ENCODE results near the gene PBX3. TPM values are rescaled to one million over a fixed set of nuclear protein-coding genes. Genes with fewer than 3 reads are reported as not detected.

The PBX3 gene
- total RNA-seq, 1 donor from 2014 or later: 15.0 TPM

DNA sequence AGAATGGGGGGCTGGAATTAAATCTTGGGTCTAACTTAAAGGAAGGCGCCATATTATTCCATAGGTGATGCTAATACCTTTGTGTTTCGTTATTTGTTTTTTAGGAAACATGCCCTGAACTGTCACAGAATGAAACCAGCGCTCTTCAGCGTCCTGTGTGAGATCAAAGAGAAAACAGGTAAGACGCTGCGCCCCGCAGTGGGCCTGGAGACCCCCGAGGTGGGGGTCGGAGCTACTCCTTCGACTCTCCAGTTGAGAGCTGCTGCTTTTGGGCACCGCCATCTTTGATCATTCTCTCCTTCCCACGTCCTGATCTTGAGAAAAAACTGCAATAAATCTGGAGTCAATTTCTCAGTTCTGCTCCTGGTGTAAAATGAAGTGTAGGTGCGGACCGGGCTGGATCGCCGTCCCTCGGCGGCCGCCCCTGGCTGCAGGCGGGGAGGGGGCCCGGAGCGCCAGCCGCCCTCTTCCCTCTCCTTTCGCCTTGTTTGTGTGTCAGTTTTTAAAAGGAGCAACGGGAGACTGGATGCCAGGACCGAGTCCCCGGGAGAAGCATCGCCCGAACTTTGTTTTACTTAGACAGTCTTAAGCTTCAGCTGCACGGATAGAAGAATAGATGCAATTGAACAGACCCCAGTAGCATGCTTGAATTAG, 1.4 kb downstream of the PBX3 start:
- ATAC-seq (no peak), DNase-seq (ENCODE audit: low spot score) (peak; percentile 49)

DNA sequence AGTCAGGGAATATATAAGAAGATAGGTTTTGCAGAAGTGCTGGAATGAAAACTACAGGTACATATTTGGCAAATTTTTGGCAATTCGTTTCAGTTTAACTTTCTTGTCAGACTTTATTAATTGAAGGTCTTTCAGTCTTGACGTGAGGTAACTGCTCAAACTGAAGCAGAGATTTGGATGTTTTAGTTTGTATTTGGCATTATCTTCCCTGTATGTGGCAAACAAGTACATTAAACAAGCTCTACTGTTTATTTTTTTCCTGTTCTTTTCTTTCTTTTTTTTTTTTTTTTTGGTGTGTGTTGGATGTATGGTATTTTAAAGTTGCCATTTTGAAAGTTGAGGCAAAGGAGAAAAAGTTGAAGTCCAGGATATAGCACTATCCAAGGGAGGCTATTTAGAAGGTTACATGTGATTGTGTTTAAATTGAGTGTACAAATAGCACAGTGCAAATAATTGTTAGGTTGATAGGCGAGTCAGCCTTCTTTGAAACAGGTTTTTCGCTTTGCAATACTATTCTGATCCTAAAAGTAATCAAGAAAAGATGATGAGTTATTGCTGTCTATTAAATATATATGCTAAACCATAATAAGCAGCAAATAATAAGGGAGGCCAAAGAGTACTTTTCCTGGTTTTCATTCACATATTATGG, 2.2 kb downstream of the PBX3 start:
- DNase-seq (ENCODE audit: low spot score) (no peak), ATAC-seq (no peak)

DNA sequence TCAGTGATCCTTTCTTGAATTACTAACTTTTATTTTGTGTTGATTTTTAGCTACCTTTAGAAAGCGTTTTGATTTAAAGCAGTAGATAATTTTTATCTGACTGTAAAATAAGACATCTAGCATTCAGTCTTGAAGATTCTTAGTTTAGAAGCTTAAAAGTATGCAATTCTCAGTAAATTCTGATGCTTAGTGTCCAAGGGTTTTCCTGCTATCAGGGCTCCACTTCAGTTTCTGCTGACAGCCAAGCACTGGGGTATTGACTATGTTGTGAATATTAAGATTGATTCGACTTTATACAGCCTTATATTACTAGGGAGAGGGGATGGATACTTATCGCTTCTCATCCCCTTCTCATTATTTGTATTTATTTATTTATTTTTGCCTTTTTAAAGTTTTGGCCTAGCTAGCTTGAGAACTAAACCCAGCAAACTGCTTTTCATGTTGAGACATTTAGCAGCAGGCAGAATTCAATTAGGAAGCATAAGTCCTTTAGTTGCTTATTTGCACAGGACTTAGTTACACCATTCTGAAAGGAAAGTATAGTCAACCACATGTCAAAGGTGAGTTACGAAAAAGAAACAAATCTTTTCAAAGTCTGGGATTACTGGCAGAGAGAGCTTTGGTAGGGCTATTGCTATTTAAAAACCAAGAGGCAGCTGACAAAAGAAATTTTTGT, 2.9 kb downstream of the PBX3 start:
- ATAC-seq (peak; percentile 8), DNase-seq (ENCODE audit: low spot score) (no peak)

DNA sequence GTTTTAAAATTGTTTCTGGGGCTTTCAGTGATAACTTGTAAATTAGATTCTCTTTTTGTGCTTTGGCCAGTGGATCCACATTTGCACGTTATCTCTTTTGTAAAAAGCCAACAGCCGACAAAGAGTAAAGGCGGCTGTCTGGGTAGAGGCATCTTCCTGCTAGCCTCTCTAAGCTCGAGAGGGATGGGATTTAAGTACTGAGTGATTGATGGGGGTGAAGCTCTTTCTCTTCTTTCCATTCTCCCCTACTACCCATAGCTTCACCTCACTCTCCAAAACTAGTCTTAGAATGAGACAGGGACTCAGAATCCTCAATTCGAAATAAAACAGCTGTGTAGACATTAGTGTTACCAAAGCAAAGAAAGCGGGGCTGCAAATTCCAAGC, 3.4 kb downstream of the PBX3 start:
- ATAC-seq (no peak), DNase-seq (ENCODE audit: low spot score) (no peak)

DNA sequence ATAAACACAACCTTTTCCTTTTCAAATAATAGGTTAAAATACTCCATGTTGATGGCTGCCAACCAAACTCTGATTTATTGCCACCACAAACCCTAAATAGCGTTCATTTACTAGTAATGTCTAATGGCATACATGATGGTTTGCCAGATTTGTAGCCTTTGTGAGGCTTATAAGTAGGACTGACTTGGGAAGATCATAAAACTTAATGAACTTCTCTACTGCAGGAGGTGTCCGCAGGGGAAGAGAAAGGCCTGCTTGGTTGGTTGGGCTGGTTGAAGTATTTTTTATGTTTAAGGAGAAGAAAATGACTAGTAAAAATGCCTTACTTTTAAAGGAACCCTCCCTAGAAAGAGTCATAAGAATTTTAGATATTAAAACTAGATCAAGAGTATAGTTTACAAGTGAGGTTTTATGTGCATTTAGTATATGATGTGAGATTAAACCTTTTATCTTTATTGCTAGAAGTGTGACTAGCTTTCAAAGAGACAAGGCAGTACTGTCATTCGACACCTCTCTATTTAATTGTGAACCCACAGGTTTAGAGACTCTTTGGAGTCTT, 5.0 kb downstream of the PBX3 start:
- ATAC-seq (no peak), DNase-seq (ENCODE audit: low spot score) (no peak)

DNA sequence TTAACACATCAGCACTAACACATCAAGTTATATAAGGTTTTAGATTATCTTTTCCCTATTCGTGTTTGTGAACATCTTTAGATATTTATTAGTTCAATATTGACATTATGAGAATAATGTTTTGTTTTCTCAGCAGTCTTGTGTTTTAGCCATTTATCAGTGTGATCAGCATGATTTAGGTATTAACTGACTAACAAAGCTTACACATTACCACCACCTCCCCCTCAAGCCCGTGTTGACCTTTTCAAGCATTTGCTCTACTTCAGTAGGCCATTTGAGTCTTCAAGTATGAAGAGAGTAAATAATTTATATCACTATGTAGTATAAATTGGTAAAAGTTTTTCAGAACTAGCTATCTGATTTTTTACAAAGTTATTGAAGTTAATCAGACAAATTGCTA, 6.9 kb downstream of the PBX3 start:
- ATAC-seq (no peak), DNase-seq (ENCODE audit: low spot score) (no peak)

DNA sequence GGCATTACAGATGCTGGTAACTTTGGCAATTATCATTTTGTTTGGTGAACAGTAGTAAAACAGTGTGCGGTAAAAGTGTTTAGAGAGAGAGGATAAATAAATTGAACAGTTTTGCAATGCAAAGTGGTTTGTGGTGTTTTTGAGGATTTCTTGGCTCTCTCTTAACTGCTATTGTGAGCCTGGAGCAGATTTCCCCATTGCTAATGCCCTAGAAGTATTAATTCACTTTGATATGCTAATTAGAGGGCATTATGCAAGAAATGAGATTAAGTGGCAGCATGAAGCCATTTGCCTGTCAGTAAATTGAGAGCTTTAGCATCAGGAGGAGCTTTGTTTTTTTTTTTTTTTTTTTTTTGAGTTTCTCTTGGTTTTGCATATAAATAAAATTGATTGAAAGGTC, 8.2 kb downstream of the PBX3 start:
- ATAC-seq: peak; percentile 15
- no peak for DNase-seq (ENCODE audit: low spot score)

DNA sequence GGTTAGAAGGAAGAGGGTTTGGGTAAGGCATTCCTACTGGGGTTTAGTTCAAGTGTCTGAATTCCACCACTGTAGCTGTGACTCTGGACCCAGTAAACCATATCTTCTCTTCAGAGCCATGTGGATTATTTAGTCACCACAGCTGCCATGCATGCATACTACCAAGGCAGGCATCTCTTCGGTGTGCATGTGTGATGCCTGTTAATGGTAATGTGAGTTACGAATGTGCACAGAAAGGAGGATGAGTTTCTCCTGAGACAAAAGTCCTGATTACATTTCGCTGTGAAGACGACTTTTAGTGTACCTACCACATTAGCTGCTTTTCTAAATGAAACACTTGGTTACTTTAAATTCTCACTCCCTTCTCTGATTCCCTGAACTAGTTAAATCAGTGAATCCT, 9.3 kb downstream of the PBX3 start:
- no peak for DNase-seq (ENCODE audit: low spot score)
- no peak for ATAC-seq

DNA sequence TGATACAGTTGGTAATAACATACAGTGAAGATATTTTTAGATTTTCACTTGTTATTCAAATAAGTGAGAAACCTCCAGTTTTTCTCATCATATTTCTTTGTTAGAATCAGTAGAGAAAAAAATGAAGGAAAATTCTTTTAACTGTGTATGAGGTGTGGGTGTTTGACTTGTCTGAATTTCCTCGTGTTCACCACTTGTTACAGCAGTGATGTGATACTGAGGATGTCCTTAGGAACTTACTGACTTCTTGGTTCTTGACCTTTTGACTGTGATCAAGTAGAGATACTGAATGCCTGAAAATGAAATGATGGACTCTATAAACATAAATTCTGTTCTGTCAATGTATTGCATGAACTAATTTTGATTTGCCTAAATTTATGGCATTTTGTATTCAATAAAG, 10.7 kb downstream of the PBX3 start:
- DNase-seq (ENCODE audit: low spot score) (no peak), ATAC-seq (no peak)

DNA sequence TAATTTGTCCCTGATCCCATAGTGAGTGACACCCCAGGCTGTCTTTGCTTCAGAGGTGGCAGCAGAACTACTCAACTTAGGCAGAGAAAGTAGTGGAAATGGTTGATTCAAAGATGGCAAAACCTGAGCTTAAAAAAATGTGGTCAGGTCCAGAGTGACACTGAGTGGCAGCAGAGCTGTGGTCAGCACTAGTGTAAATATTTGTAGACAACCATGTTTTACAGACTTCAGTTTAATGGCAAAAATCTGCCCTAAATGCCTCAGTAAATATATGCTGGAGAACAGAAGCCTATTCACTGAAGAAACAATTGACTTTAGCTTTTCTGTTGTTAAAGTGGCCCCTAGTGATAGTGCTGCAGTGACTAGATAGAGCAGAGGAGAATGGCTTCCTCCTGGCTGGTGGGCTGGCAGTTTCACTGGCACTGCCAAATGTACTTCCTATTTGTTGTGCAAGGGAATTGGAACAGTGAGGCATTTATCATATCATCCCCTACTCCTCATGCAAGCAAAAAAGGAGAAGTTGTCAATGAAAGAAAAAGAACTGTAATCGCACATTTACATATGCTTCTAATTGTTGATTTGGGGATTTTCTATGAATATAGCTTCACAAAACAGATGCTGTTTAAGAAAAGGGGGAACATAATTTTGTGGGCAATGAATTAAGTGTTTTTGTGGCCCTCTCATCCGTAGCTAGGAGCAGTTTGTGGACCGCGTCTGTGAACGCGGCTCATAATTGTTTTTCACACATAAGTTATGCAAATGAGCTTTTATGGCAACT, 12.0 kb downstream of the PBX3 start:
- ATAC-seq (peak; percentile 83), DNase-seq (ENCODE audit: low spot score) (no peak)

DNA sequence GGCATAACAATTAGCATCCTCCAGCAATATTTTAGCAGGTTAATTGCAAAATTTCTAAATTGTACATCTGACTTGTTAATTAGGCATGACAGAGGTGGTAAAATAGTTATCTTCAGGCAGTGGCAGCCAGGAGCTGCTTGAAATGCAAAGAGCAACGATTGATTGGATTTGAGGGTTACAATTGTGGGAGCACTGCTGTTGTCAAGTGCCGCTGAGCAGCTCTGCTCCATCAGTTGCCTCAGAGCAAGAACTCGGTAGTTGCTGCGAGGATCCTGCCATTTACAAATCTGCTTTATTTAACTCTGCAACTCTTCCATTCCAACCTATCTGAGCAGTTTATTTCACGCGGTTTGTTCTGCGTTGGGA, 12.6 kb downstream of the PBX3 start:
- DNase-seq (ENCODE audit: low spot score) (no peak), ATAC-seq (peak; percentile 66)

DNA sequence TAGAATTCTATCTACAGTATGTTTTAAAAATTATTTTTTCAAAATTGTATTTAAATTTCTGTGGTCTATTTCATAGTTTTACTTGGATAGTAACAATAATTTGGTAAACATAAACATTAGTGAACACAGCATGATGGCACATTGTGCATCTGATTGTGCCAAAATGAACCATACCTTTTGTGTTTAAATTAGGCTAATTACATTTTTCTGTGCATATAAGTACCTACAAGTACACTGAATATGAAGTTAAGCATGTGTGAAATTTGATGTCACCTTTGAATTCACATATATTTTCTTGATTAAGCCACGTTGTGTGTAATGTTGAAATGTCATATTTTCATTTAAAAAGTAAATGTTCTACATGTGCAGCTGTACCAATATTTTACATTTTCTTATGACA, 13.4 kb downstream of the PBX3 start:
- DNase-seq (ENCODE audit: low spot score) (no peak), ATAC-seq (no peak)

DNA sequence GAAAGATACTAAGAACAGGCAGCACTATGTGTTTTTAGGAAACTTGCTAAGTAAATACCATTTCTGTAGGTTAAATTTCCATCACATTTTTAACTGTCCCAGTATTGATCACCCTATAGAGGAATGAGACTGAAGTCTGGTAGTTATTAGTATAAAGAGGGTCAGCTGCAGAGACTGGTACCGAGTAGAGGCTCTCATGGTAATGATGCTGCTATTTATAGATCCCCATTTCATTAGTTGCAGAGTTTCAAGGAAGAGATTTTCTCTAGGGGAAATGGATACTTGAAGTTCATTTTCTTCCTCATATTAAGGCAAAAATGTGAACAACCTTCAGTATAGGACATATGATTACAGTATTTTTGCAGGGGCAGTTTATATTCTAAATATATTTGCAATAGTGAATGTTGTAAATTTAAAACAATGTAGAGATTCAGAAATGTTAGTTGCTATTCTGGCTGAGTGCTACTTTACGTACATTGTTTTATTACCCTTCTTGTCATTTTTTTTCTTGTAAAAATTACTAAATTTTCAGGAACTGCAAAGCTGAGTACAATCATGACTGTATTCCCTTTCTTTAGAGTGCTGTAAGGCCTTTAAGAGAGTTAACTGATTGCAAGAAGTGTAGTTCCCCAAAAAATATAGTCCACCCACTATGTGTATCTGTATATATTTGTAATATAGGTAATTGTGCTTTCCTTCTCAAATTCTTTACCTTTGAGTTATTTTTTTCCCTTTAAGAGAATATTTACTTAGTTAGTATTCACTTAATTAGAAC, 14.7 kb downstream of the PBX3 start:
- DNase-seq (ENCODE audit: low spot score) (no peak), ATAC-seq (no peak)

DNA sequence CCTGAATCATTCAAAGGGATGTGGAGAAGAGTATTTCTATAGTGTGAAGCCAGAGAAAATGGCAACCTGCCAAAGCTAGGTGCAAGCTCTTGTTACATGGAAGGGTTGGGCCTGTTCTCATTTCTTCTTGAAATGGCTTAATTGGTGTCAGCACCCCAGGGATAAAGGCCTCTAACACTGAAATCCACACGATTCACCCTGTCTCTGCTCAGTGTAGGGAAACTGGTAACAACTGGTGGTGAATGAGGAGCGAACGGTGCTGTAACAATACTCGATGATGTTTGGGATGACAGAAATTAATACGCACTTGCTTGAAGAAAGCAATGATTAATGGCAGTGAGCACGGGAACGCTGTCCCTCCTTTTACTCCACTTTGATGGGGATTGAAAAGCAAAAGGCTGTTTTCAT, 16.2 kb downstream of the PBX3 start:
- ATAC-seq (no peak), DNase-seq (ENCODE audit: low spot score) (no peak)

DNA sequence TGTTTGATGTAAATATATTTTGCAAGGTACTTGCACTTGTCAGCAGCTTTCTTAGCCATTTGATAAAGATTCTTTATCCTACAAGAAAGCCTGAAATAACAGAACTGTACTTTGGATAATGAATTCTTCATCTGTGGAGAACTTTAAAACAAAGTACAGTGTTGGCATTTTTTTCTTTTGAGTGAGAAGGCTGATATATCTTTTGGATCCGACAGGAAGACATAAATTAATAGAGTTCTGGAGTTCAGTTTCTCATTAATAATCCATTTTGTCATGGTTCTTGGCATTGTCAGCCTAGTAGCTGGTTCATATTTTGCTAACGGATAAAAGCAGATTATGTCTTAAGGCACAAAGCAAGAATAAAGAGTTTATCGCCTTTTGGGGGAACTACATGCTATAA, 17.0 kb downstream of the PBX3 start:
- DNase-seq (ENCODE audit: low spot score): no peak
- no peak for ATAC-seq

DNA sequence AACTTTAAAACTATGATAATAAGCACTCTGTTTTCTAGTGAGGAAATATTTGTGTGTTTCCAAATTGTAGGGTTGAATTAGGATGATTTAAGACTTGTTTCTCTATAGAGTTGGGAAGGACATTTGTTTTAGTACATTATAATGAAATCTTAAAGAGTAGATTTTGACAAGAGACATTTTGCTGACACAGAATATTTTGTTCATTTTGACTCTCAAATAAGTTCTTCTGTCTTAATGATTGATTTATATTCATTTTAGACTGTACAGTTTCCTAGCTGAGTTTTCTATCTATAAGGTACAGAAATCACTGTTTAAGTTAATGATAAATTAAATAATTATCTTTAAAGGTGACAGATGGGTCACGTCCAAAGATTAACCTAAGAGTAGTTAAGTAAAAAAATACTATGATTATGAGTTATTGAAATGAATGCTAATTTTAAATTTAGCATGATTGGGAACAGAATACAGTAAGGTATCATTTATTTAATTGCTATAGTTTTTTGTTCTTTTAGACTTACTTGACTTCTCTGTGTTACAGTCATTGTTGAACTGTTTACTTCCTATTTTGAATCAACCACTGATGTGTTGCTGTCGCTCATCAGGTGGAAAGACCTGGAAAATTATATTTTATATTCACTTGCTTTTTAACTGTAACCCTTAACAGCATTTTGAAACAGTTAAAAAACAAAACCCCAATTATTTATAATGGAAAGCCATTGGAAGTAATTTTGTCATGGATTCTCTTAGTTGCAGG, 19.5 kb downstream of the PBX3 start:
- no peak for DNase-seq (ENCODE audit: low spot score)
- no peak for ATAC-seq

DNA sequence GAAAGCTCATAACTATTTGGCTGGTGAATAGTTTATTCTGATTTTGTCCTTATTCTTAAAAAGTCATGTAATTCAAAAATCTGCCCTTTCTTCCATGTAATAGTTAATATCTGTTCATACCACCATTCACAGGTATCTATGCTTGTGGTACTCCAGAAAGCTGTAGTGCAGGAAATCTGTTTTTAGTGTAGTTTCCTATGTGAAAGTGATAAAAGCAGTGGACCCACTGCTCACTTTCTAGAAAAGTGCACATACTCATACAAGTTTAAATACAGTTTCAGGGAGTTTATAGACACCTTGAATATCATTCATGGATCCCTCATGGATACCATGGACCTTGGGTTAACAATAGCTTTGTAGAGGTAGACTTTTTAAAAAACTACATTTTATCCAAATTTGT, 20.2 kb downstream of the PBX3 start:
- no peak for DNase-seq (ENCODE audit: low spot score)
- ATAC-seq: no peak

DNA sequence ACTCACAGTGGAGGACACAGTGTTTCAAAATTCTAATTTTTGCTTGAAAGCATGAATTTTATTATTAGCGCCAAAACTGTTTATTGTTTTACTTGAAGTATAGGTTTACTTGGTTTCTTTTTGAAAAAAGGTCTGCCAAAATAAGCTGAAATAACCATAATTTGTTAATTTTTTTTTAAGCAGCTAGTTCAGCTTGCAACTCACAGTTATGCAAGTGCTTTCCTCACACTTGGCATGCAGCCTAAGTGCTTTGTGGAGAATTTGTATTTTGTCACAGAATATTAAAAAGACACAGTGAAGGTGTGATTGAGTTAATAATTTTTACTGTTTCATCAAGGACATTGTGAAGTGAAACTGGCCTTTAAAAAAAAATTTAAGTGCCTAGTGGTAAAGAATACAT, 21.6 kb downstream of the PBX3 start:
- no peak for DNase-seq (ENCODE audit: low spot score)
- no peak for ATAC-seq

DNA sequence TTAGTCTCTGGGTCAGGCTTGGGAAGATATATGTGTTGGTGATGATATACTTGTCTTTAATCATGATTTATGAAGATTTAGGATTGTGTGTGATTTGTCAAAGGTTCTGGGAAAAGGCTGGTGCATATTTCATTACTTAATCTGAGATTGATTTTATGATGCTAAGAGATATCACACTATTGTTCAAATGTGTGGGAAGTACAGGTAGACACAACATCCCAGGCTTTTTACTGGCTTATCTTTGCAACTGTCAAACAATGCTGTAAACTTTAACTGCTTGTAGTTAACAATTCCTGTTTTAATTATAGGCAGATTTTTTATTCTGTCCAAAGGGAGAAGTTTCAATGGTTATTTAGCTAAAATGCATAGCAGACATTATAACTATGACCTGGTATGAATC, 23.9 kb downstream of the PBX3 start:
- no peak for ATAC-seq

DNA sequence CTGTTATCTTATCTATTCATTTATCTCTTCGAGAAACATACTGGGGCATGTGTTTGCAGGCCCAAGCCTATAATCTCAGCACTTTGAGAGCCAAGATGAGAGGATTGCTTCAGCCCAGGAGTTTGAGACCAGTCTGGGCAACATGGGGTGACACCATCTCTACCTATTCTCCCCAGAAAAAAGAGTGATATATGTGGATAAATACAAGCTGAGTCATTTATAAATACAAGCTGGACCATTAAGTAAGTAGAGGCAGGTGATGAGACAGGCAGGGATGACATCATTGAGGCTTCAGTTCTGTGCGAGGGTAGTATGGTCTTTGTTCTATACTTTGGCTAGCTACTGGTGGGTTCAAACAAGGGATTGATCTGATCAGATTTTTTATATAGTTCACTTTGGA, 25.6 kb downstream of the PBX3 start:
- DNase-seq (ENCODE audit: low spot score) (no peak), ATAC-seq (no peak)

More for the DNA sequence above, 23.9 kb downstream of the PBX3 start:
- DNase-seq (ENCODE audit: low spot score): no peak

Data from left lobe of liver (tissue), 2 donors.